ENCODE data around the gene KIT.

GRCh38 chr4:54723820-54724219, 66.1 kb downstream of the KIT start:
- TF ChIP-seq CTCF (IDR thresholded peaks at IDR 0.05; ENCODE audit: low read length) (no peak), EZH2 (IDR thresholded peaks at IDR 0.05; ENCODE audit: borderline replicate concordance, low read length) (no peak)

All from OCI-LY1 (cell line).